CD4-positive, alpha-beta memory T cell (primary cell): ENCODE results near the gene ZNF414. TPM values are rescaled to one million over a fixed set of nuclear protein-coding genes. Genes with fewer than 3 reads are reported as not detected.

Experiments
- CTCF ChIA-PET: fragments of 350-600 bp; sonication (Branson Sonifier 250); formaldehyde crosslinking; loops from one replicate; lab custom pipeline; 2021; ENCODE audit warnings: inconsistent platforms; ENCODE audit not compliant: partially characterized antibody; lab: Charles Lee
- POLR2A ChIA-PET: fragments of 350-600 bp; sonication (Branson Sonifier 250); formaldehyde crosslinking; loops from one replicate; lab custom pipeline; 2021; ENCODE audit not compliant: partially characterized antibody; lab: Charles Lee
- DNase-seq, 5 donors: peaks; one replicate each; pipeline versions ENCODE4 v3.0.0 to v3.0.0-alpha.2; 2020 to 2022; ENCODE audit warnings: mixed read lengths in 1 of 5
- H3K27ac ChIP-seq: one replicate; pipeline ENCODE4 v1.7.0; 2013; ENCODE audit warnings: low read depth, low read length
- H3K27me3 ChIP-seq: 2 replicates; pipeline ENCODE4 v1.7.0; 2013; ENCODE audit warnings: mild to moderate bottlenecking, low read length, moderate library complexity; ENCODE audit not compliant: insufficient read depth
- H3K36me3 ChIP-seq: 2 replicates; pipeline ENCODE4 v1.7.0; 2013; ENCODE audit warnings: mild to moderate bottlenecking, low read length, moderate library complexity; ENCODE audit not compliant: insufficient read depth
- H3K4me1 ChIP-seq: 2 replicates; pipeline ENCODE4 v1.7.0; 2013; ENCODE audit warnings: mild to moderate bottlenecking, low read length, moderate library complexity; ENCODE audit not compliant: insufficient read depth
- H3K4me3 ChIP-seq, 2 donors: one replicate each; pipeline ENCODE4 v1.7.0; 2013; ENCODE audit warnings: low read length in 2 of 2, mild to moderate bottlenecking in 1 of 2
- H3K9me3 ChIP-seq, 2 donors: one replicate each; pipeline ENCODE4 v1.7.0; 2013; ENCODE audit warnings: low read length in 2 of 2, control low read depth in 1 of 2; ENCODE audit not compliant: control insufficient read depth in 1 of 2
- H3K27ac Mint-ChIP-seq, 7 donors: one replicate each; pipeline ENCODE4 v1.8.0; 2020 to 2021; ENCODE audit warnings: mixed read lengths in 7 of 7, mild to moderate bottlenecking in 6 of 7, inconsistent platforms in 3 of 7, moderate library complexity in 3 of 7
- H3K27me3 Mint-ChIP-seq, 2 donors: one replicate each; pipeline ENCODE4 v1.8.0; 2020 to 2021; ENCODE audit warnings: mixed read lengths in 2 of 2
- H3K36me3 Mint-ChIP-seq, 2 donors: one replicate each; pipeline ENCODE4 v1.8.0; 2020 to 2021; ENCODE audit warnings: mixed read lengths in 2 of 2, inconsistent platforms in 1 of 2, mild to moderate bottlenecking in 1 of 2
- H3K4me1 Mint-ChIP-seq, 4 donors: one replicate each; pipeline ENCODE4 v1.8.0; 2020 to 2021; ENCODE audit warnings: mixed read lengths in 4 of 4, mild to moderate bottlenecking in 1 of 4
- H3K4me3 Mint-ChIP-seq, 8 donors: one replicate each; pipeline ENCODE4 v1.8.0; 2020 to 2021; ENCODE audit warnings: mixed read lengths in 8 of 8, mild to moderate bottlenecking in 7 of 8, moderate library complexity in 6 of 8, inconsistent platforms in 3 of 8
- H3K9me3 Mint-ChIP-seq, 8 donors: one replicate each; pipeline ENCODE4 v1.8.0; 2020 to 2021; ENCODE audit warnings: mixed read lengths in 8 of 8, mild to moderate bottlenecking in 5 of 8, inconsistent platforms in 3 of 8, moderate library complexity in 1 of 8
- intact Hi-C: fragments of 100-400 bp; cut with micrococcal nuclease; formaldehyde crosslinking; loops from one replicate; pipeline ENCODE4 v1.15.1; 2023
- polyA plus RNA-seq, 2 donors: library from polyadenylated mRNA; unstranded; fragments of 300-500 nt; fragmentation: Illumina TruSeq; gene quantifications; one replicate each; pipeline ENCODE4 v1.2.3, GENCODE V29; 2021
- total RNA-seq, 2 experiments: library from RNA; stranded (reverse); gene quantifications; one replicate each; pipeline ENCODE4 v1.2.3, GENCODE V29; 2021

ZNF414 gene
- total and polyA plus RNA-seq, 4 experiments from 2014 or later = 9.5 to 50.4 (median 35.4) TPM

- intact Hi-C loops = no loop called here
- H3K27ac Mint-ChIP-seq = peak overlapping the region in 2 of 7 donors; percentile 37 to 48
- peaks cover 45% of the 10 kb centered on the region for H3K36me3 ChIP-seq
These were observed 17.5 kb upstream of the ZNF414 start for GRCh38 chr19:8531470-8531869.

GRCh38 chr19:8530061-8530679 lies 16.2 kb upstream of the ZNF414 start:
- Mint-ChIP-seq H3K27me3 (no peaks in the 10 kb centered on the region), H3K27ac (peak overlapping the region in 3 of 7 donors; percentile 14 to 75 (median 61)), H3K4me3 (no peak overlapping the region), H3K36me3 (peaks cover 44 to 49% of the 10 kb centered on the region in 2 donors), H3K4me1 (peaks cover 1 to 18% (median 14%) of the 10 kb centered on the region in 4 donors), H3K9me3 (no peaks in the 10 kb centered on the region)
- no peak for DNase-seq
- ChIA-PET CTCF (interaction anchor here (1.4 kb wide), 1 partner anchor 49 kb away, joined by 9 read pairs; no protein-coding TSS in a partner anchor), POLR2A (interaction anchor here (13.8 kb wide), 1 partner anchor 14 kb away, joined by 122 read pairs; the partner anchor contains the start of gene ZNF414)
- Histone ChIP-seq H3K9me3 (no peaks in the 10 kb centered on the region), H3K27ac (no peak overlapping the region), H3K27me3 (no peaks in the 10 kb centered on the region), H3K4me3 (no peak overlapping the region), H3K36me3 (peaks cover 49% of the 10 kb centered on the region), H3K4me1 (peaks cover 4% of the 10 kb centered on the region)
- intact Hi-C loops = no loop called here

More at GRCh38 chr19:8531470-8531869, 17.5 kb upstream of the ZNF414 start:
- CTCF ChIA-PET = interaction anchor here (1.4 kb wide), 1 partner anchor 48 kb away, joined by 9 read pairs; no protein-coding TSS in a partner anchor
- Mint-ChIP-seq H3K27me3 (no peaks in the 10 kb centered on the region), H3K36me3 (peaks cover 53 to 60% of the 10 kb centered on the region in 2 donors), H3K9me3 (peaks cover 0 to 2% (median 0%) of the 10 kb centered on the region in 8 donors), H3K4me1 (peaks cover 1 to 18% (median 15%) of the 10 kb centered on the region in 4 donors), H3K4me3 (no peak overlapping the region)
- H3K4me3 ChIP-seq = no peak overlapping the region
- H3K27ac ChIP-seq = no peak overlapping the region
- peaks cover 4% of the 10 kb centered on the region for H3K4me1 ChIP-seq
- no peaks in the 10 kb centered on the region for H3K9me3 ChIP-seq
- no peak for DNase-seq
- no peaks in the 10 kb centered on the region for H3K27me3 ChIP-seq
- POLR2A ChIA-PET = interaction anchor here (0.7 to 13.8 kb wide), 2 partner anchors 15 to 44 kb away, joined by 3 to 122 read pairs; partner anchors contain the start of gene ZNF414

GRCh38 chr19:8529369-8530006 lies 15.5 kb upstream of the ZNF414 start:
- H3K4me1 ChIP-seq = peaks cover 4% of the 10 kb centered on the region
- Mint-ChIP-seq H3K9me3 (no peaks in the 10 kb centered on the region), H3K27me3 (no peaks in the 10 kb centered on the region), H3K27ac (peak overlapping the region in 6 of 7 donors; percentile 14 to 77 (median 68)), H3K36me3 (peaks cover 45 to 52% of the 10 kb centered on the region in 2 donors), H3K4me3 (no peak overlapping the region), H3K4me1 (peaks cover 3 to 18% (median 15%) of the 10 kb centered on the region in 4 donors)
- H3K4me3 ChIP-seq = no peak overlapping the region
- no peak for DNase-seq
- no peaks in the 10 kb centered on the region for H3K9me3 ChIP-seq
- intact Hi-C loops = no loop called here
- ChIA-PET CTCF (interaction anchor here (2.2 kb wide), 1 partner anchor 11 kb away, joined by 4 read pairs; no protein-coding TSS in a partner anchor), POLR2A (interaction anchor here (13.8 kb wide), 1 partner anchor 13 kb away, joined by 122 read pairs; the partner anchor contains the start of gene ZNF414)
- H3K27ac ChIP-seq = no peak overlapping the region
- H3K27me3 ChIP-seq = no peaks in the 10 kb centered on the region
- H3K36me3 ChIP-seq = peaks cover 56% of the 10 kb centered on the region

- DNase-seq = no peak
- Histone ChIP-seq H3K27me3 (no peaks in the 10 kb centered on the region), H3K4me1 (peaks cover 4% of the 10 kb centered on the region), H3K36me3 (peaks cover 56% of the 10 kb centered on the region), H3K4me3 (no peak overlapping the region), H3K9me3 (no peaks in the 10 kb centered on the region), H3K27ac (no peak overlapping the region)
- Mint-ChIP-seq H3K4me3 (no peak overlapping the region), H3K4me1 (peaks cover 4 to 18% (median 15%) of the 10 kb centered on the region in 4 donors), H3K9me3 (no peaks in the 10 kb centered on the region), H3K36me3 (peaks cover 43 to 50% of the 10 kb centered on the region in 2 donors), H3K27ac (peak overlapping the region in 6 of 7 donors; percentile 61 to 83 (median 70)), H3K27me3 (no peaks in the 10 kb centered on the region)
- intact Hi-C loops = no loop called here
- CTCF ChIA-PET = interaction anchor here (0.9 to 2.5 kb wide), 3 partner anchors 10 to 52 kb away, joined by 3 to 9 read pairs (median 4); no protein-coding TSS in a partner anchor
- POLR2A ChIA-PET = interaction anchor here (0.6 to 13.8 kb wide), 2 partner anchors 12 to 54 kb away, joined by 3 to 122 read pairs; partner anchors contain the start of gene ZNF414
These were observed 14.5 kb upstream of the ZNF414 start for GRCh38 chr19:8528500-8528899.

- peaks cover 4% of the 10 kb centered on the region for H3K4me1 ChIP-seq
- Mint-ChIP-seq H3K27me3 (no peaks in the 10 kb centered on the region), H3K36me3 (peaks cover 35 to 45% of the 10 kb centered on the region in 2 donors), H3K27ac (peak overlapping the region in 5 of 7 donors; percentile 16 to 92 (median 70)), H3K9me3 (no peaks in the 10 kb centered on the region), H3K4me3 (no peak overlapping the region), H3K4me1 (peaks cover 6 to 16% (median 13%) of the 10 kb centered on the region in 4 donors)
- H3K4me3 ChIP-seq = no peak overlapping the region
- H3K9me3 ChIP-seq = no peaks in the 10 kb centered on the region
- H3K27ac ChIP-seq = no peak overlapping the region
- DNase-seq = no peak
- peaks cover 64% of the 10 kb centered on the region for H3K36me3 ChIP-seq
- POLR2A ChIA-PET = interaction anchor here (1.2 to 13.8 kb wide), 3 partner anchors 10 to 43 kb away, joined by 3 to 122 read pairs (median 5); partner anchors contain the start of gene ZNF414
- CTCF ChIA-PET = interaction anchor here (1.6 to 2.5 kb wide), 2 partner anchors 51 to 54 kb away, joined by 4 to 9 read pairs; partner anchors contain the start of gene MYO1F
- H3K27me3 ChIP-seq = no peaks in the 10 kb centered on the region
- intact Hi-C loops = no loop called here
These were observed 12.6 kb upstream of the ZNF414 start for GRCh38 chr19:8526345-8527091.

GRCh38 chr19:8525401-8525684 lies 11.4 kb upstream of the ZNF414 start:
- no peak overlapping the region for H3K27ac ChIP-seq
- H3K27me3 ChIP-seq = no peaks in the 10 kb centered on the region
- no peak for DNase-seq
- H3K27ac Mint-ChIP-seq = no peak overlapping the region
- no peak overlapping the region for H3K4me3 Mint-ChIP-seq
- peaks cover 11 to 22% (median 19%) of the 10 kb centered on the region in 4 donors for H3K4me1 Mint-ChIP-seq
- peaks cover 33 to 48% of the 10 kb centered on the region in 2 donors for H3K36me3 Mint-ChIP-seq
- H3K9me3 ChIP-seq = no peaks in the 10 kb centered on the region
- ChIA-PET CTCF (interaction anchor here (0.8 to 1.9 kb wide), 5 partner anchors 20 to 54 kb away, joined by 3 to 13 read pairs (median 4); no protein-coding TSS in a partner anchor), POLR2A (interaction anchor here (0.6 to 13.8 kb wide), 6 partner anchors 9 to 55 kb away, joined by 3 to 122 read pairs (median 4); partner anchors contain the start of gene ZNF414)
- H3K4me1 ChIP-seq = peaks cover 4% of the 10 kb centered on the region
- intact Hi-C loops = no loop called here
- no peak overlapping the region for H3K4me3 ChIP-seq
- no peaks in the 10 kb centered on the region for H3K9me3 Mint-ChIP-seq
- no peaks in the 10 kb centered on the region for H3K27me3 Mint-ChIP-seq
- H3K36me3 ChIP-seq = peaks cover 67% of the 10 kb centered on the region
